HEK293T (cell line): ENCODE results near the gene UBL3.

ENCODE experiments used
- BHLHE40 ChIP-seq: fragments of 450-650 bp; IDR thresholded peaks from 2 replicates; pipeline ENCODE4 v1.6.1; 2016; ENCODE audit warnings: mild to moderate bottlenecking, moderate library complexity, borderline replicate concordance
- FOXK2 ChIP-seq: fragments of 450-650 bp; IDR thresholded peaks from 2 replicates; pipeline ENCODE4 v1.6.1; 2016; ENCODE audit warnings: mild to moderate bottlenecking
- HDGF ChIP-seq: fragments of 450-650 bp; IDR thresholded peaks from 2 replicates; pipeline ENCODE4 v1.6.1; 2017; ENCODE audit warnings: antibody characterized with exemption, borderline replicate concordance
- NFRKB ChIP-seq: fragments of 450-650 bp; IDR thresholded peaks from 2 replicates; pipeline ENCODE4 v1.6.1; 2016; ENCODE audit warnings: mild to moderate bottlenecking, moderate library complexity
- SP1 ChIP-seq: fragments of 450-650 bp; IDR thresholded peaks from 2 replicates; pipeline ENCODE4 v1.6.1; 2017
- SUZ12 ChIP-seq: fragments of 450-650 bp; IDR thresholded peaks from 2 replicates; pipeline ENCODE4 v1.6.1; 2016; ENCODE audit warnings: mild to moderate bottlenecking
- ZNF384 ChIP-seq: fragments of 450-650 bp; IDR thresholded peaks from 2 replicates; pipeline ENCODE4 v1.6.1; 2016

- no peak for TF ChIP-seq BHLHE40
- TF ChIP-seq SUZ12, result no peak
- no peak for TF ChIP-seq ZNF384
- TF ChIP-seq SP1, result no peak
- TF ChIP-seq FOXK2, result no peak
- no peak for TF ChIP-seq NFRKB
- TF ChIP-seq HDGF, result no peak
These were observed 6.7 kb upstream of the UBL3 start for GRCh38 chr13:29857085-29857484.
